Upper lobe of left lung (tissue), 6 donors: ENCODE results near the gene BRMS1L. TPM values are rescaled to one million over a fixed set of nuclear protein-coding genes. Genes with fewer than 3 reads are reported as not detected.

Source experiments
- ATAC-seq, 2 donors: fragments of 200-7000 bp; cut with Tn5 transposase; one replicate each; pipeline ENCODE4 v1.9.1; 2022; ENCODE audit warnings: mild to moderate bottlenecking in 2 of 2, moderate library complexity in 2 of 2; ENCODE audit not compliant: low FRiP score in 2 of 2
- DNase-seq, 2 donors: peaks; one replicate each; pipeline ENCODE4 v3.0.0-alpha.2; 2019 to 2020
- H3K27ac ChIP-seq, 4 donors: fragments of 200-600 bp; sonication (generic); one replicate each; pipeline ENCODE4 v1.5.1; 2016 to 2019
- H3K27me3 ChIP-seq, 4 donors: fragments of 200-600 bp; sonication (generic); one replicate each; pipeline ENCODE4 v1.5.1; 2017 to 2019
- H3K36me3 ChIP-seq, 4 donors: fragments of 200-600 bp; sonication (generic); one replicate each; pipeline ENCODE4 v1.5.1; 2016 to 2019
- H3K4me1 ChIP-seq, 4 donors: fragments of 200-600 bp; sonication (generic); one replicate each; pipeline ENCODE4 v1.5.1; 2018 to 2019
- H3K4me3 ChIP-seq, 4 donors: fragments of 200-600 bp; sonication (generic); one replicate each; pipeline ENCODE4 v1.5.1; 2017 to 2019; ENCODE audit warnings: mild to moderate bottlenecking in 2 of 4, moderate library complexity in 1 of 4
- H3K9me3 ChIP-seq, 4 donors: fragments of 200-600 bp; sonication (generic); one replicate each; pipeline ENCODE4 v1.5.1; 2018 to 2019
- EP300 ChIP-seq, 4 donors: sonication (generic); formaldehyde crosslinking; IDR thresholded peaks; one replicate each; pipeline ENCODE4 v1.5.1; 2017; ENCODE audit warnings: antibody characterized with exemption in 4 of 4, control low read depth in 2 of 4
- POLR2A ChIP-seq, 4 donors: fragments of 450-650 bp; IDR thresholded peaks; one replicate each; pipeline ENCODE4 v1.5.1; 2016 to 2017; ENCODE audit warnings: antibody characterized with exemption in 4 of 4, mild to moderate bottlenecking in 2 of 4
- POLR2AphosphoS5 ChIP-seq, 2 donors: sonication (generic); formaldehyde crosslinking; IDR thresholded peaks; one replicate each; pipeline ENCODE4 v1.5.1; 2017; ENCODE audit warnings: antibody characterized with exemption in 2 of 2
- WGBS, 2 donors: methylation state at CpG; one replicate each; pipeline ENCODE4 v1.1.5; 2017 to 2018; 5-methylcytosine and 5-hydroxymethylcytosine counted together
- total RNA-seq, 6 donors: library from RNA; depleted of rRNA in 4 of 6; stranded (reverse); fragments of >200 nt in 4 of 6; gene quantifications; one replicate each; pipeline versions ENCODE4 v1.1.0 to v1.2.1, GENCODE V29; 2016 to 2021
- TF ChIP-seq, protein P1 (sequence below), 6 experiments: fragments of 450-650 bp in 4 of 6; fragments of 200-600 bp in 2 of 6; sonication (generic) in 2 of 6; IDR thresholded peaks; one replicate each; pipeline ENCODE4 v1.5.1; 2016 to 2019; ENCODE audit warnings: antibody characterized with exemption in 6 of 6
- donor health status: DM: no; HTN: no; CAD: no; lungs with moderate emphysema.
- donor health status: DM: no; HTN: yes; CAD: no; lungs with severe emphysema.

BRMS1L gene
- total RNA-seq, 6 donors from 2014 or later = 2.1 to 14.4 (median 6.7) TPM

DNA sequence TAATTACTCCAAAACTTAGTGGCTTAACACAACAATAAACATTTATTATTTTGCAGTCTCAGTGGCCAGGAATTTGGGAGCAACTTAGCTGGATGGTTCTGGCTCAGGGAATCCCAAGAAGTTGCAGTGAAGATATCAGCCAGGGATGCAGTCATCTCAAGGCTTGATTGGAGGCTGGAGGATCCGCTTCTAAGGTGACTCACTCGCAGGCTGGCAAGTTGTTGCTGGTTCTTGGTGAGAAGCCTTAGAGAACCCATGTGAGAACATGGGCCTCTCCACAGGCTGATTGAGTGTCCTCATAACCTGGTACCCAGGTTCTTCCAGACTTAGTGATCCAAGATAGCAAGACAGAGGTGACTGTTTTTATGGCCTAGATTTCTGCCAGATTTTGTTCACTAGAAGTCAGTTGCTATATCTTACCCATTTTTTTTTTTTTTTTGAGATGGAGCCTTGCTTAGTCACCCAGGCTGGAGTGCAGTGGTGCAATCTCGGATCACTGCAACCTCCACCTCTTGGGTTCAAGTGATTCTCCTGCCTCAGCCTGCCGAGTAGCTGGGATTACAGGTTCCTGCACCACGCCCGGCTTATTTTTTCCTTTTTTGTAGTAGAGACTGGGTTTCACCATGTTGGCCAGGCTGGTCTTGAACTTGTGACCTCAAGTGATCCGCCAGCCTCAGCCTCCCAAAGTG lies 32.5 kb downstream of the BRMS1L start:
- TF ChIP-seq, protein P1, sequence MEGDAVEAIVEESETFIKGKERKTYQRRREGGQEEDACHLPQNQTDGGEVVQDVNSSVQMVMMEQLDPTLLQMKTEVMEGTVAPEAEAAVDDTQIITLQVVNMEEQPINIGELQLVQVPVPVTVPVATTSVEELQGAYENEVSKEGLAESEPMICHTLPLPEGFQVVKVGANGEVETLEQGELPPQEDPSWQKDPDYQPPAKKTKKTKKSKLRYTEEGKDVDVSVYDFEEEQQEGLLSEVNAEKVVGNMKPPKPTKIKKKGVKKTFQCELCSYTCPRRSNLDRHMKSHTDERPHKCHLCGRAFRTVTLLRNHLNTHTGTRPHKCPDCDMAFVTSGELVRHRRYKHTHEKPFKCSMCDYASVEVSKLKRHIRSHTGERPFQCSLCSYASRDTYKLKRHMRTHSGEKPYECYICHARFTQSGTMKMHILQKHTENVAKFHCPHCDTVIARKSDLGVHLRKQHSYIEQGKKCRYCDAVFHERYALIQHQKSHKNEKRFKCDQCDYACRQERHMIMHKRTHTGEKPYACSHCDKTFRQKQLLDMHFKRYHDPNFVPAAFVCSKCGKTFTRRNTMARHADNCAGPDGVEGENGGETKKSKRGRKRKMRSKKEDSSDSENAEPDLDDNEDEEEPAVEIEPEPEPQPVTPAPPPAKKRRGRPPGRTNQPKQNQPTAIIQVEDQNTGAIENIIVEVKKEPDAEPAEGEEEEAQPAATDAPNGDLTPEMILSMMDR (IDR thresholded peaks at IDR 0.05) = no peak
- TF ChIP-seq POLR2AphosphoS5 (IDR thresholded peaks at IDR 0.05) (no peak), POLR2A (IDR thresholded peaks at IDR 0.05) (no peak), EP300 (IDR thresholded peaks at IDR 0.05) (no peak)
- Histone ChIP-seq H3K36me3 (peaks cover 0 to 29% (median 7%) of the 10 kb centered on the region in 4 donors), H3K4me1 (no peaks in the 10 kb centered on the region), H3K27me3 (no peaks in the 10 kb centered on the region), H3K27ac (no peak overlapping the region), H3K9me3 (no peaks in the 10 kb centered on the region), H3K4me3 (no peak overlapping the region)
- ATAC-seq = no peak
- 94 to 95% methylated on average over 7 of the region's 7 CpGs for WGBS, 2 donors
- no peak for DNase-seq

DNA sequence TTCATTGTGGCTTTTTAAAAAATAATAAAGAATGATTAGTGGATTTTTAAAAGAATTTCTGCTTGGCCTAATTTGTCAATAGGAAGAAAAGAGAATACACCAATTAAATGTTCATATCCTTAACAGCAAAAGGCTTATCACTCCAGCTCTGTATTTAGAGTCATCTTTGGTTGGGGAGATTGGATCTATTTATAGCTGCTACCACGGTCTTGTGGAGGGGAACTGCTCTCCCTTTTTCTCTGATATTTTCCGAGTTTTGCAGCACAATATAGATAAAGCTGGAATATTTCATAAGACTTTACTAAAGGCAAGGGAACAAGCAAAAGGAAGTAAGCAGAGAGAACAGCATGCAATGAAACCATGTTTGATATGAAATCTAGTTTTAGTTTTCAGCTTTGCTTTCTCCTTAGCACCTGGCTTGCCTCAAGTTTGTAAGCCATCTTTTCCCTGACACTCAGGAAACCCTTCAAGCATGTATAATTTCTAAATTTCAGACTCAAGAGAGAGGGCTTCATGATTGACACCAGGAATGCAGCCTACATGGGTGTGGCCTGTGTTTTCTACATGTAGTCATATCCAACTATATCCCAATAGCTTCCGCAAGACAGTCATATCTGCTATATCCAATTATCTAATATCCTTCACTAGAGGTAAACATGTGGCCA lies 35.2 kb downstream of the BRMS1L start:
- no peak for ATAC-seq
- Histone ChIP-seq H3K27me3 (no peaks in the 10 kb centered on the region), H3K4me3 (no peak overlapping the region), H3K36me3 (peaks cover 0 to 44% (median 7%) of the 10 kb centered on the region in 4 donors), H3K9me3 (no peaks in the 10 kb centered on the region), H3K27ac (no peak overlapping the region), H3K4me1 (no peaks in the 10 kb centered on the region)
- TF ChIP-seq POLR2AphosphoS5 (IDR thresholded peaks at IDR 0.05) (no peak), POLR2A (IDR thresholded peaks at IDR 0.05) (no peak)
- no peak for DNase-seq
- WGBS, 2 donors = 73 to 74% methylated on average over 3 of the region's 3 CpGs

DNA sequence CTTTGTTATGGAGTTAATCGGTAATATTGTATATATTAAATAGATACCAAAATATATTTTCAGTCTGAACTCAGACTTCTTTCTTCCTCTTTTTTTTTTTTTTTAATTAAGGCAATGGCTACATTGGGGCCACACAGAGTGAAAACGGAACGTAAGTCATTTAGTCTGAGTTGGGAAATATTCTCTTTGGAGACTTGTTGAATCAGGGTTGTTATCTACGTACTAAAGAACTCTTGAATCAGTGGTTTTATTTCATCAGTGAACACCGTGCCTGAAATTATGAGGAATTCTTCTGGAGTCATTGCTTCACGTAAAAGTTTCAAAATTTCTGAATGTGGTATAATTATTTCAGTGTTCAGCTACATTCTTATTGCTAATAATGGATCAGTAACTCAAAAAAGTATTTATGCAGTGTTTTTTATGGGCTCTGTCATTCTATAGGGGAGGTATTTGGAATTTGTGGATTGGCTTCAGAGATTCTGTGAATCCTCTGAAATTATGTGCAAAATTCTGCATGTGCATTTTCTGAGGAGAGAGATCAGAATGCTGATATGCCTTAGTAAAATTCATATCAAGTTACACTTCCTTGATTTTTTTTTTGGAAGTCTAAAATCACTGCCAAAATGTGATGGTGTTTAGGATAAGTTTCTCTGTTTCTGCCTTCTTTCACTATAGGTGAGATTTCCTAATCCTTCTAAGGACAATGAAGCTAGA lies 39.6 kb downstream of the BRMS1L start:
- 78 to 79% methylated on average over 6 of the region's 6 CpGs for WGBS, 2 donors
- TF ChIP-seq, protein P1 (IDR thresholded peaks at IDR 0.05) = no peak
- ATAC-seq = no peak
- Histone ChIP-seq H3K36me3 (peaks cover 0 to 34% (median 5%) of the 10 kb centered on the region in 4 donors), H3K27me3 (no peaks in the 10 kb centered on the region), H3K27ac (no peak overlapping the region), H3K4me3 (no peak overlapping the region), H3K9me3 (no peaks in the 10 kb centered on the region), H3K4me1 (no peaks in the 10 kb centered on the region)
- DNase-seq = no peak

DNA sequence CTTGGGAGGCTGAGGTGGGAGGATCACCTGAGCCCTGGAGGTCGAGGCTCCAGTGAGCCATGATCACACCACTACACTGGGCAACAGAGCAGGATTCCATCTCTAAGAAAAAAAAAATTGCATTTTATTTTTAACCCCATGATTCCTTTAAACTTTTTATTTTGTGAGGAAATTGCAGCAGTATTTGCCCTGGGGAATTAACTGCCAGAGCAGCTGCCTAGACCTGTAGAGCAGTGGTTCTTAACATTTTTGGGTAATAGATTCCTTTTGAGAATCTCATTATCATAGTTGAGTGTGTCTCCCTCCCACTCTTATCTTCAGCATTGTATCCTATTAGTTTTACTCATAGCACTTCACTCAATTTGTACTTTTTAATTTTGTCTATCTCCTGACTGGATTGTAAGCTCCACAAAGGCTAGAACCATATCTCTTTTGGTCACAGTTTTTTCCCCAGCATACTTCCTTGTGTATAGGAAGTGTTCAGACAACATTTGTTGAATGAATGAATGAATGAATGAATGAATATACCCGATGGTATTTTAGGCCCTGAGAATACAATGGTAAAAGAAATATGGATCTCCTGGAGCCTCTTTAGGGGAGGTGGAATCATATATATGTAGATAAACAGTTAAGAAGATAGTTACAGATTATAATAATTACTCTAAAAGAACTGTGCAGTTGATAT lies 40.6 kb downstream of the BRMS1L start:
- WGBS, 2 donors = 80 to 90% methylated on average over 2 of the region's 2 CpGs

More for the DNA sequence above, 40.6 kb downstream of the BRMS1L start:
- Histone ChIP-seq H3K36me3 (peaks cover 0 to 34% (median 5%) of the 10 kb centered on the region in 4 donors), H3K27ac (no peak overlapping the region), H3K4me3 (no peak overlapping the region), H3K4me1 (no peaks in the 10 kb centered on the region), H3K27me3 (no peaks in the 10 kb centered on the region), H3K9me3 (no peaks in the 10 kb centered on the region)
- TF ChIP-seq EP300 (IDR thresholded peaks at IDR 0.05) (no peak), POLR2A (IDR thresholded peaks at IDR 0.05) (no peak), POLR2AphosphoS5 (IDR thresholded peaks at IDR 0.05) (no peak)
- TF ChIP-seq, protein P1 (IDR thresholded peaks at IDR 0.05) = no peak
- ATAC-seq (no peak), DNase-seq (no peak)
